Mucosa of stomach (tissue), 1 donor: ENCODE measurements around the gene PI4KA.

Experiments used
- H3K27me3 ChIP-seq: one replicate; pipeline ENCODE4 v1.7.0; 2013; ENCODE audit warnings: mild to moderate bottlenecking, low read length; ENCODE audit not compliant: control insufficient read depth, insufficient read depth
- H3K36me3 ChIP-seq: one replicate; pipeline ENCODE4 v1.7.0; 2013; ENCODE audit warnings: low read length; ENCODE audit not compliant: control insufficient read depth, insufficient read depth
- H3K4me1 ChIP-seq: one replicate; pipeline ENCODE4 v1.7.0; 2013; ENCODE audit warnings: mild to moderate bottlenecking, low read length; ENCODE audit not compliant: control insufficient read depth, insufficient read depth
- H3K4me3 ChIP-seq: one replicate; pipeline ENCODE4 v1.7.0; 2013; ENCODE audit warnings: low read length
- H3K9ac ChIP-seq: one replicate; pipeline ENCODE4 v1.7.0; 2013; ENCODE audit warnings: mild to moderate bottlenecking, low read length, moderate library complexity
- H3K9me3 ChIP-seq: one replicate; pipeline ENCODE4 v1.7.0; 2013; ENCODE audit warnings: mild to moderate bottlenecking, low read length, moderate library complexity; ENCODE audit not compliant: control insufficient read depth
- donor health status: Pancreatic carcinoma.

Gene PI4KA

GRCh38 chr22:20658433-20659222 lies 200.0 kb downstream of the PI4KA start:
- Histone ChIP-seq H3K9me3 (no peaks in the 10 kb centered on the region), H3K4me1 (no peaks in the 10 kb centered on the region), H3K27me3 (peaks cover 3% of the 10 kb centered on the region), H3K9ac (no peak overlapping the region), H3K4me3 (no peak overlapping the region), H3K36me3 (no peaks in the 10 kb centered on the region)

- Histone ChIP-seq H3K4me1 (no peaks in the 10 kb centered on the region), H3K27me3 (peaks cover 3% of the 10 kb centered on the region), H3K36me3 (no peaks in the 10 kb centered on the region), H3K4me3 (no peak overlapping the region), H3K9ac (no peak overlapping the region), H3K9me3 (no peaks in the 10 kb centered on the region)
Measured at GRCh38 chr22:20657963-20658362, 200.6 kb downstream of the PI4KA start.
